ENCODE data around the gene PLEKHG4B.

PLEKHG4B gene

GRCh38 chr5:185095-186070 lies 93.4 kb downstream of the PLEKHG4B start:
- no peaks in the 10 kb centered on the region for H4K20me1 ChIP-seq (ENCODE audit: low read depth, low read length)
- no peaks in the 10 kb centered on the region for H3K36me3 ChIP-seq (ENCODE audit: low read length)
- TF ChIP-seq EZH2phosphoT487 (conservative IDR thresholded peaks at IDR 0.05; ENCODE audit: low read length), result no peak
- no peak for TF ChIP-seq CTCF (IDR thresholded peaks at IDR 0.05; ENCODE audit: insufficient read depth, low read length, poor library complexity, severe bottlenecking)
- no peak overlapping the region for H3K27ac ChIP-seq (ENCODE audit: low read depth, low read length)
- no peak overlapping the region for H2AFZ ChIP-seq (ENCODE audit: low read depth, low read length, severe bottlenecking)
- no peaks in the 10 kb centered on the region for H3K27me3 ChIP-seq (ENCODE audit: low read length)
- no peak overlapping the region for H3K4me2 ChIP-seq (ENCODE audit: low read depth, low read length, poor library complexity, severe bottlenecking)
- no peak overlapping the region for H3K4me3 ChIP-seq (ENCODE audit: insufficient read depth, low read length, poor library complexity, severe bottlenecking)
- no peak overlapping the region for H3K9ac ChIP-seq (ENCODE audit: low read length)
- no peaks in the 10 kb centered on the region for H3K9me2 ChIP-seq (replicated peaks; ENCODE audit: insufficient read depth, low read length)
- no peaks in the 10 kb centered on the region for H3K9me3 ChIP-seq (ENCODE audit: insufficient read depth, low read length)
- no peaks in the 10 kb centered on the region for H3F3A ChIP-seq (ENCODE audit: insufficient read depth)
- H3K79me2 ChIP-seq (ENCODE audit: insufficient read depth, low read length), result no peaks in the 10 kb centered on the region

- no peak for TF ChIP-seq CTCF (IDR thresholded peaks at IDR 0.05; ENCODE audit: insufficient read depth, low read length, poor library complexity, severe bottlenecking)
- TF ChIP-seq EZH2phosphoT487 (conservative IDR thresholded peaks at IDR 0.05; ENCODE audit: low read length), result no peak
Measured at GRCh38 chr5:186091-187041, 94.4 kb downstream of the PLEKHG4B start.

GRCh38 chr5:187042-187431 lies 95.1 kb downstream of the PLEKHG4B start:
- Histone ChIP-seq H3K27me3 (ENCODE audit: low read length) (no peaks in the 10 kb centered on the region), H3K9ac (ENCODE audit: low read length) (no peak overlapping the region), H3K27ac (ENCODE audit: low read depth, low read length) (no peak overlapping the region), H3K4me2 (ENCODE audit: low read depth, low read length, poor library complexity, severe bottlenecking) (no peak overlapping the region), H3K9me3 (ENCODE audit: insufficient read depth, low read length) (no peaks in the 10 kb centered on the region), H2AFZ (ENCODE audit: low read depth, low read length, severe bottlenecking) (no peak overlapping the region), H4K20me1 (ENCODE audit: low read depth, low read length) (no peaks in the 10 kb centered on the region), H3F3A (ENCODE audit: insufficient read depth) (no peaks in the 10 kb centered on the region), H3K9me2 (replicated peaks; ENCODE audit: insufficient read depth, low read length) (no peaks in the 10 kb centered on the region), H3K79me2 (ENCODE audit: insufficient read depth, low read length) (no peaks in the 10 kb centered on the region), H3K4me3 (ENCODE audit: insufficient read depth, low read length, poor library complexity, severe bottlenecking) (no peak overlapping the region), H3K36me3 (ENCODE audit: low read length) (no peaks in the 10 kb centered on the region)
- no peak for TF ChIP-seq EZH2phosphoT487 (conservative IDR thresholded peaks at IDR 0.05; ENCODE audit: low read length)
- TF ChIP-seq CTCF (IDR thresholded peaks at IDR 0.05; ENCODE audit: insufficient read depth, low read length, poor library complexity, severe bottlenecking), result no peak

More at GRCh38 chr5:186091-187041, 94.4 kb downstream of the PLEKHG4B start:
- Histone ChIP-seq H3K27ac (ENCODE audit: low read depth, low read length) (no peak overlapping the region), H3F3A (ENCODE audit: insufficient read depth) (no peaks in the 10 kb centered on the region), H3K9me3 (ENCODE audit: insufficient read depth, low read length) (no peaks in the 10 kb centered on the region), H3K36me3 (ENCODE audit: low read length) (no peaks in the 10 kb centered on the region), H2AFZ (ENCODE audit: low read depth, low read length, severe bottlenecking) (no peak overlapping the region), H3K79me2 (ENCODE audit: insufficient read depth, low read length) (no peaks in the 10 kb centered on the region), H4K20me1 (ENCODE audit: low read depth, low read length) (no peaks in the 10 kb centered on the region), H3K9ac (ENCODE audit: low read length) (no peak overlapping the region), H3K27me3 (ENCODE audit: low read length) (no peaks in the 10 kb centered on the region), H3K9me2 (replicated peaks; ENCODE audit: insufficient read depth, low read length) (no peaks in the 10 kb centered on the region), H3K4me2 (ENCODE audit: low read depth, low read length, poor library complexity, severe bottlenecking) (no peak overlapping the region), H3K4me3 (ENCODE audit: insufficient read depth, low read length, poor library complexity, severe bottlenecking) (no peak overlapping the region)
